Measurements from ENCODE around the gene ACSS1.

Gene ACSS1

GRCh38 chr20:24970754-24971153 lies 87.2 kb downstream of the ACSS1 start:
- DNase-seq (ENCODE audit: low read depth) = no peak

- no peak for DNase-seq (ENCODE audit: low read depth)
These were observed 87.8 kb downstream of the ACSS1 start for GRCh38 chr20:24970030-24970553.

DNA sequence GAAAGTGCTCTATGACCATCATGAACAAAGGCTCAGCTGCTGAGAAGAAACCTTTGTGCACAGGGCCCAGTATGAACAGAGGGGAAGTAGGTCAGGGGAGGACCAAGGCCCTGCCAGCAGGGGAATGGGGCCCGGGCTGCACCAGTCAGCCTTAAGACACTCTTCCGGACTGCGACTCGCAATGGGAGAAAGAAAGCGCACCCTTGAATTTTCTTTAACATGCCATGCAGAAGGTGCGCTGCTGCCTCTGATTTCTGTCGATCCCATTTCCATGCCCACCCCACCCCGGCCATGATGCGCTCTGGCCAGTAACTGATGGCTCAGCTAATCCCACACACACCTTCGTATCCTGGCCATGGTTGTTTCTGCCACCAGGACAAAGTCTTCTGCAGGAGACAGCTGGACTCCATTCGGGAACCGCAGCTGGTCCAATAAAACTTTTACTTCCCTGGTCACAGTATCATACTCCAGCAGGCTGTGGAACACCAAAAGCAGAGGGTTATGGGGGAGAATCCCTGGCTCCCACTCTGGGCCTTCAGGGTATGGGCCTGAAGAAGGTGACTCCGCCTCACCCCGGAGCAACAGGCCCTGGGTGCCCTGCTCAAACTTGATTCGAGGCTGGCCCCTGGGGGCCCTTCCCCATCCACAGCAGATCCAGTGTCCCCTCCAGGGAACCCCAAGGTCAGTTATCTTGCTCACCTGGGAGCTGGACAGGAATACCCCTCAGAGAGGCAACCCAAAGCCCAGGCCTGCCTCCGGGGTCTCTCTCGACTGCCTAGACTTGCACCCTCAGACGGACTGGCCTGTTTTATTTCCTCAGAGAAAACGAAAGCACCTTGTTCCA lies 88.5 kb downstream of the ACSS1 start:
- no peak for DNase-seq (ENCODE audit: low read depth)

- no peak for DNase-seq (ENCODE audit: low read depth)
These were observed 89.6 kb downstream of the ACSS1 start for GRCh38 chr20:24968278-24968800.

- DNase-seq (ENCODE audit: low read depth) = no peak
These were observed 91.5 kb downstream of the ACSS1 start for GRCh38 chr20:24966317-24967012.

DNA sequence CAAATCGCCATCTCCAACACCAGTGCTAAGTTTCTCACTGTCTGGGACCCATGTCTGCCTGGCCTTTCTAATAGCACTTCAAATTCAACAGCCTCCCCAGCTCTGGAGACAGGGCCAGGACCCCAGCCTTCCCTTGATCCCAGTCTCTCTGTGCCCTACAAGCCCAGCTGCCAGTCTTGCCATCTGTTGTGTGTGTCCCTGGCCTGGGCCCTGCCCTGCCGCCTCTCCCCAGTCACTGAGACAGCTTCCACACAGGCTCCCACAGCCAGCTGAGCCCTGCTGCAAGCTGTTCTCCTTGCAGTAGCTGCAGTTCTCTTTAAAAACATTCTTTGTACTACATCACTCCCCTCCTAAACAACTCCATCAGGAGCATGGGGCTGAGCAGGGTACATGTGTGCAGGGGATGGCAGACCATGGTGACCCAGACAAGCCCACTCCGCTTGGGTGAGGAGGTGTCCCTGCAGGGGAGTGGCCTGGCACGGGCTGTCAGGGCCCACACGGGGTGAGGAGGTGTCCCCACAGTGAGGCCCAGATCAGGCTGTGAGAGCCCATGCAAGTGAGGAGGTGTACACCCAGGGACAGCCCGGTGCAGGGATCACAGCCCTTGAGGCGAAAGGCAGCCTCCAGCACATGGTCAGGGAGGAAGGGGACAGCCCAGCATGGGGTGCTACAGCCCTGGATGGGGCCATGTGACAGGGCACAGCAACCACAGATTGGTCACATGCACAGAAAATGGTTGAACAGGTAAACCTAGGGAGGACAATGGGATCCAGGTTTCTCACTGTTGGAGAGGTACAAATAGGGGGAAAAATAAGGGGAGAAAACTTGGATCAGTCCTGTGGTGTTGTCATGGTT lies 92.6 kb downstream of the ACSS1 start:
- DNase-seq (ENCODE audit: low read depth) = no peak

DNA sequence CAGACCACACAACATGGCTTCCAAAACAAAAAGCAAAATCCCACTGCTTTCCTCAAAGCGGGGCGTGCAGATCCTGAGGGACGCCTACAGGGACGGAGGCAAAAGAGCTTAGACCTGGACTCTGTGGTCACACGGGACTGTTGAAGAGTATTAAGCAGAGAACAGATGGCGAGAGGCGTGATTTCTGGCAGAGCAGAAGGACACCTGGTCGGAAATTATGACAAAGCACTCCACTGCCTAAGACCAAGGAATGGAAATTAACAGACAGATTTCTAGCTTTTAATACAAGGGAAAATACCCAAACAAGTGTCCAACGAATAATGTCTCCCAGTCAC lies 93.5 kb downstream of the ACSS1 start:
- no peak for DNase-seq (ENCODE audit: low read depth)

- no peak for DNase-seq (ENCODE audit: low read depth)
These were observed 94.0 kb downstream of the ACSS1 start for GRCh38 chr20:24963672-24964505.

DNA sequence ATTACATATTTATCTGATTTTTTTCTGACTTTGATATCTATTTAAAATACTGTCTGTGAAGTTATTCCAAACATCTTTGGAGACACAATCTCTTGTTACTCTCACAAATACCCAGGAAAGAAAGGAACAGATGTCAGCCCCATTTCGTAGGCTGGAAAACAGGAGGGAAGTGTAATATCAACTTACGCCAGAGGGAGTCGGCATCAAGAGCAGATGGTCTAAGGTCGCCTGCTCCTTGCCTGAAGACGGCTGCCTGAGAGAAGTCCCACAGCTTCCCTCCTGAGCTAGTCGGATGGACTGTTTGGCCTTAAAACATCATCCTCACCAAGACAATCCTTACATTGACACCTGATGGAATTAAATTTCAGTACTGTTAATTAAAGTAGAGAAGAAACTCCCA lies 95.4 kb downstream of the ACSS1 start:
- DNase-seq (ENCODE audit: low read depth) = no peak

GRCh38 chr20:24962182-24962492 lies 95.8 kb downstream of the ACSS1 start:
- DNase-seq (ENCODE audit: low read depth) = no peak

GRCh38 chr20:24961384-24962181 lies 96.4 kb downstream of the ACSS1 start:
- DNase-seq (ENCODE audit: low read depth) = no peak

- no peak for DNase-seq (ENCODE audit: low read depth)
These were observed 97.1 kb downstream of the ACSS1 start for GRCh38 chr20:24960861-24961260.

GRCh38 chr20:24960302-24960801 lies 97.6 kb downstream of the ACSS1 start:
- DNase-seq (ENCODE audit: low read depth) = no peak

DNA sequence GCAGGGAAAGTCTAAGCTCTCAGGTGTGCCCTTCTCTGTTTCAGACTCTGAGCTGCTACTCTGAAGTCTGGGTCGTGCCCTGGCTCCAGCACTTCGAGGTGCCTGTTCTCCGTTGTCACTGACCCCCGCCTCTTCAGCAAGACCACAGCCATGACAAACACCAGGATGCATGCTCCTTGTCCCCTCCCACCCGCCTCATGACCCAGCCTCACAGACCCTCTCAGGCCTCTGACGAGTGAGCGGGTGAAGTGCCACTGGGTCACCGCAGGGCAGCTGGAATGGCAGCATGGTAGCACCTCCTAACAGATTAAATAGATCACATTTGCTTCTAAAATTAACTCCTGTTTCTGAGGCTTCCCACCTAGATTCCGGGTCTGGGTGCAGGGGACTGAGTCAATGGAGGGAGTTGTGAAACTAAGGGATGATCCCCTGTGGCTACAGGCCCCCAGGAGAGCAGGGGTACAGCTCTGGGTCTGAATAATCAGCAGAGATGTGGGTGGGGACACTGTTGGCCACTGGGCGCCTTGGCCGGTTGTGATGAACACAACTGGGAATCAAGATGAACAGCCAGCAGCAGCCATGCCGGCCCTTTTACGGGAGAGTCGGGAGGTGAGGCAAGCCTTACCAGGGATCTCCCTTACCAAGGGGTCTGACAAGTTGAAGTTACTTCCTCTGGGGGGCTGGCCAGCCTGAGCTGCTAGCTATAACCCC lies 98.2 kb downstream of the ACSS1 start:
- DNase-seq (ENCODE audit: low read depth) = no peak

DNA sequence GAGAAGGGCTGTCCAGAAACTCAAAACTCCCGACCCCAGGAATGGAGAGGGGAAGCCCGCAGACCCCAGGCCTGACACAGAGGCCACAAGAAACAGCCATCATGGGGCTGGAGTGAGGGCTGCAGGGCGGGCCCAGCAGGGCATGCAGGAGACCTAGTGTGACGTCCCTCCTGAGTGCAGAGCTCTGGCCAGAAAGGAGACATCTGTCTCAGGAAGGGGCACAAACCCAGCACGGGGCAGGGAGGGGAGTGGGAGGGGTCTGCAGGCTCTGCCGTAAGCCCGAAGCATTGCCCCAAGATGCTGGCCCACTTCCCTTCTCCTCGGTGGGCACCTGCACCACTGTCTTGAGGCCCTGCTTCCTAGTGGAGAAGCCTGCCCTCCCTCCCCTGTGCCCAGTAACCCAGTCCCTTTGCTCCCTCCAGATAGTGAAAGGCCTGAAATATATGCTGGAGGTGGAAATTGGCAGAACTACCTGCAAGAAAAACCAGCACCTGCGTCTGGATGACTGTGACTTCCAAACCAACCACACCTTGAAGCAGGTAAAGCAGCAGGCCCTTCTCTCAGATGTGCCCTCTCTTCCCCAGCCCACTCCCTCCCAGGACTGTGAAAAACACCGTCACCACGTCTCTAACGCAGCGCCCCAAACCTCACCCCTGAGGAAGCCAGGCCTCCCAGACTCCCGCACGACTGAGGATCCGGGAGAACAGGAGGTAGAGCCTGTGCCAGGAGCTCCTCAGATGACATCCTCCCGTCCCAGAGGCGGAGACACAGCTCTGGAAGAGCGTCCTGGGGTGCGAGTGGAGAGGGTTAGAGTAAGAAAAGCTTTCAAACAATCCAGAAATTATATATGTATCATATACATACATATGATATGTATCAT lies 99.2 kb downstream of the ACSS1 start:
- DNase-seq (ENCODE audit: low read depth) = no peak

DNA sequence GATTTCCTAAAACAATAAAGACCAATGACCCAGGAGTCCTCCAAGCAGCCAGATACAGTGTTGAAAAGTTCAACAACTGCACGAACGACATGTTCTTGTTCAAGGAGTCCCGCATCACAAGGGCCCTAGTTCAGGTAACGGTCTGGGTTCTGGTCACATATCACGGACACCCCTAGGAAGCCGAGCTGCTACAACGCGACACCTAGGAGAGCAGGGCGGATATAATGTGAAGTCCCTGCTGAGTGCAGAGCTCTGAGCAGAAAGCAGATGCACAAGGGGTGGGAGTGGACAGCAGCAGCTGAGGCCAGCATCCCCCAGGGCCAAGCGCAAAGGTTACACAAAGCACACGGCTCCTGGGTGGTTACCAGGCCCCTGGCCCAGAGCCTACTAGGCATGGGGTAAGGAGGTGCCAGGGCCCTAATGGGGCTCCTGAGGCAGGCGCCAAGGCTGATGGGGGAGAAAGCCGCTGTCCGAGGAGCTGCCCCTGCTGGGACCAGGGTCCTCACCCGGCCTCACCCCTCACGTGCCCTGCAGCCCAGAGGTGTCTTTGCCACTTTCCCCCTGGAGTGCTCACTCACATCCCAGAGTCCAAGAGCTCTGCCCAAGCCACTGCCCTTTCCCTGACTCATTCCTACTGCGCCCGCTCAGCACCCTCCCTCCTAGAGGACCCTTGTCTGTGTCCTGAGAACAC lies 100.5 kb downstream of the ACSS1 start:
- DNase-seq (ENCODE audit: low read depth) = no peak
